ENCODE data around the gene CCHCR1.

CCHCR1 gene

DNA sequence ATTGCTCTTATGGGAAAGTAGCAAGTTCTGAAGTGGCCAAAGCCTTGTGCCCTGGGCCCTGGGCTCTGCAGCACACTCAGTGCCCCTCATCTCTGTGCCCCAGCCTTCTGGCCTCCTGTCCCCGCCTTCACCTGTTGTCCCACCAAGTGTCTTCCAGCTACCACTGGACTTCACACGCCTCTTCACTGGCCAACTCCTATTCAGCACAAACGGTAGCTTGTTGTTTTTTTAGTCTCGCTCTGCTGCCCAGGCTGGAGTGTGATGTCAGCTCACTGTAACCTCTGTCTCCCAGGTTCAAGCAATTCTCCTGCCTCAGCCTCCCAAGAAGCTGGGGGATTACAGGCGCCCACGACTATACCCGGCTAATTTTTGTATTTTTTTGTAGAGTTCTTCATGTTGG lies 4.8 kb downstream of the CCHCR1 start:
- TF ChIP-seq REST (IDR thresholded peaks at IDR 0.05; ENCODE audit: insufficient replicate concordance, low read depth) (no peak), SPI1 (IDR thresholded peaks at IDR 0.05; ENCODE audit: borderline replicate concordance, low read depth) (no peak), CTCF (IDR thresholded peaks at IDR 0.05; ENCODE audit: insufficient read depth, low read length) (no peak), GABPA (IDR thresholded peaks at IDR 0.05; ENCODE audit: low read depth) (no peak), POLR2AphosphoS5 (IDR thresholded peaks at IDR 0.05; ENCODE audit: low read depth) (no peak)
- H3K27me3 ChIP-seq (ENCODE audit: insufficient read depth, poor library complexity, severe bottlenecking): no peaks in the 10 kb centered on the region
- no peak overlapping the region for H3K4me3 ChIP-seq (replicated peaks; ENCODE audit: insufficient read depth, low read length)
- no peak overlapping the region for H3K27ac ChIP-seq (replicated peaks)
- DNase-seq (ENCODE audit: low read depth in 1 of 2, low spot score in 1 of 2): no peak

- TF ChIP-seq REST (IDR thresholded peaks at IDR 0.05; ENCODE audit: insufficient replicate concordance, low read depth) (no peak), GABPA (IDR thresholded peaks at IDR 0.05; ENCODE audit: low read depth) (no peak)
- DNase-seq (ENCODE audit: low read depth in 1 of 2, low spot score in 1 of 2): no peak
Measured at GRCh38 chr6:31149827-31150447, 7.7 kb downstream of the CCHCR1 start.

DNA sequence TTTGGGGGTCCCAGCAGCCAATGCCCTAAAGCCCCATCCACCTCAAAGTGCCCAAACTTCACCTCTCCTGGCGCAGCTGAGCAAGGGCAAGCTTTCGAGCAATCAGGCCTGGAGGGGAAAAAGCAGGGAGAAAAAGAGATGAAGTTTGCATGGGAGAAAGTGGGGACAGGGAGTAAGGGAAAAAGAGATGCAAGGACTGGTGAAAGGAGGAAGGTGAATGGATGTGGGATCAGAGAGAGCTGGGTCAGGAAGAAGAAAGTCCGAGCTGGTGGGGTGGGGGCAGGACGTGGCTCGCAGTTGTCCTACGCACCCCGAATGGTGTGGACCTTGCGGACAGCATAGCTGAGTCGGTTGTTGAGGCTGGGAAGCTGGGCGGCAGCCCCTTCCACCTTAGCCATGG lies 12.2 kb downstream of the CCHCR1 start:
- no peaks in the 10 kb centered on the region for H3K27me3 ChIP-seq (ENCODE audit: insufficient read depth, poor library complexity, severe bottlenecking)
- TF ChIP-seq SPI1 (IDR thresholded peaks at IDR 0.05; ENCODE audit: borderline replicate concordance, low read depth) (no peak), POLR2AphosphoS5 (IDR thresholded peaks at IDR 0.05; ENCODE audit: low read depth) (no peak), REST (IDR thresholded peaks at IDR 0.05; ENCODE audit: insufficient replicate concordance, low read depth) (no peak), GABPA (IDR thresholded peaks at IDR 0.05; ENCODE audit: low read depth) (no peak)
- H3K4me3 ChIP-seq (replicated peaks; ENCODE audit: insufficient read depth, low read length): no peak overlapping the region
- no peak overlapping the region for H3K27ac ChIP-seq (replicated peaks)
- no peak for DNase-seq (ENCODE audit: low read depth in 1 of 2, low spot score in 1 of 2)

More at GRCh38 chr6:31149827-31150447, 7.7 kb downstream of the CCHCR1 start:
- Histone ChIP-seq H3K27ac (replicated peaks) (no peak overlapping the region), H3K27me3 (ENCODE audit: insufficient read depth, poor library complexity, severe bottlenecking) (no peaks in the 10 kb centered on the region), H3K4me3 (replicated peaks; ENCODE audit: insufficient read depth, low read length) (no peak overlapping the region)

DNA sequence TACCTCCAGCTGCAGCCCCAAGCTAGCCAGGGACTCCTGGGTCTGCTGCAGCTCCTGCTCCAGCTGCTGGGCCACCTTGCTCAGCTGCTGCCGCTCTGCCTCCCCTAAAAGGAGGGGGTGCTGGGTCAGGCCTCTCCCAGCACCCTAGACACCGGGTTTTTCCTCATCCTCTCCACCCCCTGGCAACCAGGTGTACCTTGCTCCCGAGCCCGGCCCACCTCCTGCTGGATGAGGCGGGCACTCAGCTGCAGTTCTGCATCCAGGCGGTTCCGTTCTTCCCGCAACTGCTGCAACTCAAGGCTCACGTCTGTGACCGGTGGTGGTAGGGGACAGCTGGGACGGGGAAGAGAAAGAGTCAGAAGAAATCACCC lies 12.6 kb downstream of the CCHCR1 start:
- Histone ChIP-seq H3K27ac (replicated peaks) (no peak overlapping the region), H3K4me3 (replicated peaks; ENCODE audit: insufficient read depth, low read length) (no peak overlapping the region), H3K27me3 (ENCODE audit: insufficient read depth, poor library complexity, severe bottlenecking) (no peaks in the 10 kb centered on the region)
- TF ChIP-seq SPI1 (IDR thresholded peaks at IDR 0.05; ENCODE audit: borderline replicate concordance, low read depth) (no peak), CTCF (IDR thresholded peaks at IDR 0.05; ENCODE audit: insufficient read depth, low read length) (no peak), GABPA (IDR thresholded peaks at IDR 0.05; ENCODE audit: low read depth) (no peak), POLR2AphosphoS5 (IDR thresholded peaks at IDR 0.05; ENCODE audit: low read depth) (no peak), REST (IDR thresholded peaks at IDR 0.05; ENCODE audit: insufficient replicate concordance, low read depth) (no peak)
- DNase-seq (ENCODE audit: low read depth in 1 of 2, low spot score in 1 of 2): no peak
